ENCODE data around the gene JMJD6. TPM values are rescaled to one million over a fixed set of nuclear protein-coding genes. Genes with fewer than 3 reads are reported as not detected.
A peak's percentile ranks its signal among the peaks of the same experiment; 100 is the strongest.

The JMJD6 gene
- total RNA-seq, 1 donor from 2014 or later: 86.3 TPM

- DNase-seq: no peak
- intact Hi-C loops (cut with micrococcal nuclease): no loop called here
- Mint-ChIP-seq H3K27ac (no peak overlapping the region), H3K36me3 (ENCODE audit: low read depth) (no peaks in the 10 kb centered on the region), H3K4me3 (no peak overlapping the region), H3K9me3 (no peaks in the 10 kb centered on the region), H3K4me1 (peaks cover 5% of the 10 kb centered on the region), H3K27me3 (peaks cover 3% of the 10 kb centered on the region)
Measured at GRCh38 chr17:76690596-76691280, 35.7 kb downstream of the JMJD6 start.

DNA sequence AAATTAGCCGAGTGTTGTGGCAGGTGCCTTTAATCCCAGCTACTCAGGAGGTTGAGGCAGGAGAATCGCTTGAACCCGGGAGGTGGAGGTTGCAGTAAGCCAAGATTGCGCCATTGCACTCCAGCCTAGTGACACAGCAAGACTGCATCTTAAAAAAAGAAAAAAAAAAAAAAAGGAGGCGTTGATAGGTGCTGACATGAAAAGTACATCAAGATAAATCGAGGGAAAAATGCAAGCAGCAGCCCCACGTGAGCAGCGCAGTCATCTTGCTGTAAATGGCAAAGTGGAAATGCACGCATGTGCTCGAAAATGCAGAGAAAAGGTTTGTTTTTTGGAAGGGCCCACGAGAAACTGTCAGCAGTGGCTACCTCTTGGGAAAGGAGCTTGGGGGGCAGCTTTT, 36.5 kb downstream of the JMJD6 start:
- intact Hi-C loops (cut with micrococcal nuclease): no loop called here
- Mint-ChIP-seq H3K9me3 (no peaks in the 10 kb centered on the region), H3K27me3 (peaks cover 3% of the 10 kb centered on the region)

DNA sequence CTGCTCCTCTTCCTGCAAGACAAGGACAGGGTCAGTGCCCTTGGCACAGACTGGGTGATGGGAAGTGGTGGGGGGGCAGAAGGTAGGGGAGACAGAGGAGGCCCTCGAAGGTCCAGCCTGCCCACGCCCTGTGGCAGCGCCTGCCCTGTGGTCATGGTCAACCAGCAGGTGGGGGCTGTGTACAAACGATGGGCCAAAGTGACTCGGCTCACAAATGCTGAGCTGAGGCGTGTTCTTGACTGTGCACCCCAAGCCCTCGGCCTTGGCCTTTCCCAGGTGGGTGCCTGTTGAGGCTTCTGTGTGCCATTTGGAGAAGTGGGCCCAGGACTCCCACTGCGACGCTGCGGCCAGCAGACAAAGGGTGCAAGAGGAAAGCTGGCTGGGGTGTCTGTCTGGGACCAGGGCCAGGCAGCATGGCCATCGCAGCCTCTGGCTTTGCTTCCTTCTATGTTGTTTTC, 38.2 kb downstream of the JMJD6 start:
- Mint-ChIP-seq H3K36me3 (ENCODE audit: low read depth) (no peaks in the 10 kb centered on the region), H3K4me3 (no peak overlapping the region), H3K4me1 (peaks cover 2% of the 10 kb centered on the region), H3K9me3 (no peaks in the 10 kb centered on the region), H3K27ac (no peak overlapping the region), H3K27me3 (peaks cover 3% of the 10 kb centered on the region)
- intact Hi-C loops (cut with micrococcal nuclease): no loop called here
- DNase-seq: no peak

More for the DNA sequence above, 36.5 kb downstream of the JMJD6 start:
- Mint-ChIP-seq H3K4me3 (no peak overlapping the region), H3K27ac (no peak overlapping the region), H3K4me1 (peaks cover 2% of the 10 kb centered on the region), H3K36me3 (ENCODE audit: low read depth) (no peaks in the 10 kb centered on the region)
- no peak for DNase-seq

DNA sequence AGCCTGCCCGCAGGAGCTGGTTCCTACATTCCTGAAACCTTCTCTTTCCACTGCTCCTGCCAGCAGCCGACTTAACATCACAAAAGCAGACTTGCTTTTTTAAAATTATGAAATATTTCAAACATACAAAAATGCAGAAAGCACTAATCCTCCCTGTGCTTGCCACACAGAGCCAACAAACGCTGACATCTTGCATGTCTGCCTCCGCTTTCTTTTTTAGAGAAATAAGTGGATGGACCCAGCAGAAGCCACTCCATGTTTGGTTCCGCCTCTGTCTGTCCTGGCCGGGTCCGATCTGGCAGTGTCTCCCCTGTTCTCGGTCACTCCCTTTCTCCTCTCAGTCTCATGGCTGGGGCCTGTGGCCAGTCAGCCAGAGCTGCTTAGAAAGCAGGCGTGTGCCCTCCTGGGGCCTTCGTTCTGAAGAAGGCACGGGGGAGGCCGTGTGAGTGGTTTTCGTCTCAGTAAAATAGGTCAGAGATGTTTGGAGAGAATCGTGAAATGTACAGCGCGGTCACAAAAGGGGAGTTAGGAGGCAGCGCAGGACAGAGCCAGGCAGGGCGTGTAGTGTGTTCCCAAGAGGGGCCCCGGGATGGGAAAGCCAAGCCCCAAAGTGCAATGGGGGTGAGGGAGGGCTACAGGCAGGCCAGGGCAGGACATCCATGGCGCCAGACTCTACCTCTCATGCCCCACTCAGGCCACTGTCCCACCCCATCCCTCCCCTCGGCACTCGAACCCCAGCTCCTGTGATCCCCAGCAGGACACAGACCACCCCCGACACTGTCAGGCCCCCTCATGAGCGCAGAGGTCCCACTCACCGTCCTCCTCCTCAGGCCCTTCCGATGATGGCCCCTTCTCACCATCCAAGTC, 38.9 kb downstream of the JMJD6 start:
- no peak overlapping the region for H3K4me3 Mint-ChIP-seq
- intact Hi-C loops (cut with micrococcal nuclease): no loop called here
- no peak for DNase-seq

GRCh38 chr17:76686538-76687297, 39.7 kb downstream of the JMJD6 start:
- peaks cover 2% of the 10 kb centered on the region for H3K4me1 Mint-ChIP-seq
- no peaks in the 10 kb centered on the region for H3K36me3 Mint-ChIP-seq (ENCODE audit: low read depth)
- no peaks in the 10 kb centered on the region for H3K9me3 Mint-ChIP-seq
- intact Hi-C loops (cut with micrococcal nuclease): no loop called here
- DNase-seq: no peak
- no peak overlapping the region for H3K27ac Mint-ChIP-seq
- H3K27me3 Mint-ChIP-seq: peaks cover 3% of the 10 kb centered on the region
- H3K4me3 Mint-ChIP-seq: no peak overlapping the region

More for the DNA sequence above, 38.9 kb downstream of the JMJD6 start:
- peaks cover 3% of the 10 kb centered on the region for H3K27me3 Mint-ChIP-seq
- peaks cover 2% of the 10 kb centered on the region for H3K4me1 Mint-ChIP-seq
- no peak overlapping the region for H3K27ac Mint-ChIP-seq
- H3K9me3 Mint-ChIP-seq: no peaks in the 10 kb centered on the region
- no peaks in the 10 kb centered on the region for H3K36me3 Mint-ChIP-seq (ENCODE audit: low read depth)

GRCh38 chr17:76685846-76686245, 40.6 kb downstream of the JMJD6 start:
- Mint-ChIP-seq H3K27ac (no peak overlapping the region), H3K27me3 (peaks cover 6% of the 10 kb centered on the region), H3K4me3 (no peak overlapping the region), H3K4me1 (peaks cover 4% of the 10 kb centered on the region), H3K36me3 (ENCODE audit: low read depth) (no peaks in the 10 kb centered on the region), H3K9me3 (no peaks in the 10 kb centered on the region)
- DNase-seq: no peak
- intact Hi-C loops (cut with micrococcal nuclease): no loop called here

DNA sequence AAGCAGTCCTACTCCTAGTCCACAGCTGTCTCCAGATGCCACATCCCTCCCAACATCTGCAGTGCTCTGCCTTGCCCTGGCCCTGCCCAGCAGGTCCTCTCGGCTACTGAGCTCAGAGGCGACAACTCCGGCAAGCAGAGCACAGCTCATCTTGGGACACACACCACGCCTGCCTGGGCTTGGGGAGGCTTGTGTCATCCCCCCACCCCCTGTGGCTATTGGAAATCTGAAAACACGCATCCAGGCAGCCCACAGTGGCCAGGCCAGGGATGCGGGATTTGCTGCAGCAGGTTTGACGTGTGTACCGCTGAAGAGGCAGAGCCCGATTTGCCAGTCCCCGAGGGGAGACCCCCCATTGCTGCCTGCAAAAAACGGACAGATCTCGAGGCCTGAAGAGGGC, 41.0 kb downstream of the JMJD6 start:
- no peaks in the 10 kb centered on the region for H3K9me3 Mint-ChIP-seq
- intact Hi-C loops (cut with micrococcal nuclease): no loop called here
- H3K27me3 Mint-ChIP-seq: peaks cover 6% of the 10 kb centered on the region
- H3K27ac Mint-ChIP-seq: no peak overlapping the region
- H3K4me1 Mint-ChIP-seq: peaks cover 4% of the 10 kb centered on the region
- H3K36me3 Mint-ChIP-seq (ENCODE audit: low read depth): no peaks in the 10 kb centered on the region
- no peak for DNase-seq
- H3K4me3 Mint-ChIP-seq: no peak overlapping the region

DNA sequence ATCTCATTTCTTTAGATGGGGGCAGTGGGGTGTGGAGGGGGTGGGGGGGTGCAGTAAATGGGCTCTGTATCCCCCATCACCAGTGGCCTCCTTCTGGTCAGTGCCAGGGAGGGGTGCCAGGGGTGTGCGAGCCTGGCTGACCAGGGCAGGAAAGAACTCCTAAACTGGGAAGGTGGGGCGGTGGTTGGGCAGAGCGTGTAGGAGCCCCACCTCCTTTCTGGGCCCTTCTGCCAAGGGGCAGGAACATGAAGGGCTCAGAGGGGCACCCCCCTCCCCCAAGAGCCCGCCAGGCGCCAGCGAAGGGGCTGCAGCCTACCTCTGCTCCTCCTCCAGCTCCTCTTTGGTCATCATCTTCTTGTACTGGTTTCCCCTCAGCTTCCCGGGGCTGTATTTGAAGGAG, 41.6 kb downstream of the JMJD6 start:
- DNase-seq: no peak
- H3K4me3 Mint-ChIP-seq: no peak overlapping the region
- no peaks in the 10 kb centered on the region for H3K36me3 Mint-ChIP-seq (ENCODE audit: low read depth)
- H3K27me3 Mint-ChIP-seq: peaks cover 6% of the 10 kb centered on the region
- intact Hi-C loops (cut with micrococcal nuclease): no loop called here
- peaks cover 4% of the 10 kb centered on the region for H3K4me1 Mint-ChIP-seq
- H3K27ac Mint-ChIP-seq: no peak overlapping the region
- H3K9me3 Mint-ChIP-seq: no peaks in the 10 kb centered on the region

DNA sequence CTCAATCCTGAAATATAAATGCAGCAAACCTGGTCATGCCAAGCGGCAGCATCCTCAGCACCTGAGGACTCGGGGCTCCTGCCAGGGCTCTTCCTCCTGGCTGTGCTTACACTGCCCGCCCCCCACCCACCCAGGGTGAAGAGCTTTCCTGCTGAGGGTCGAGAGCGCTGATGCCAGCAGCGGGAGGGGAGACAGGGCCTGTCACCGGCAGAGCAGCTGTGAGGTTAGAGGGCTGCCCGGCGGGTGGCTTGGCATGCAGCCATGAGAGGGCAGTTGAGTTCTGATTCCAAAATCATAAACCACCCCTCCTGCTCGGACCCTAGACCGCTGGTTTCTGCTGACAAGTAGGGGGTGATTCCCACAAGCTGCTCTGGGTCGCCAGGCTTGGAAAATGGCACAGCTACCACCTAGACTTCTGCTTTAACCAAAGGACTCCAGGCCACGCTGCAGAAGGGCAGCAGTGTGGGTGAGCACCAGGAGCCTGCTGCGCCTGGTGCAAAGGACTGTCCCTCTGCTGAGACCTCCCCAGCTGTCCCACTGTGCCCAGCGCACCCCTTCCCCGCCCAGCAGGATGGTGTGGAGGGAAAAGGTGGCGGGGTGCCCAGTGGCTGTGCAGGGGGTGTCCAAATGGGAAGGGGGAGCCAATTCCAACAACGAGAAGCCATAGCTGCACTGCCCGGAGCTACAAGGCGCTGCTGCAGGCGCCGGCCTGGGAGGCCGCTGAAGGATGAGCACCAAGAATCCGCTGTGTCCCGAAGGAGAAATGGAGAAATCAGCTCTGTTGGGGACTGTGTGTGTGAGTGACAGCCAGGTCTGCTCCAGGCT, 42.3 kb downstream of the JMJD6 start:
- Mint-ChIP-seq H3K4me1 (peaks cover 7% of the 10 kb centered on the region), H3K4me3 (no peak overlapping the region), H3K36me3 (ENCODE audit: low read depth) (no peaks in the 10 kb centered on the region), H3K27me3 (peaks cover 6% of the 10 kb centered on the region), H3K27ac (no peak overlapping the region), H3K9me3 (no peaks in the 10 kb centered on the region)
- DNase-seq: no peak
- intact Hi-C loops (cut with micrococcal nuclease): no loop called here

DNA sequence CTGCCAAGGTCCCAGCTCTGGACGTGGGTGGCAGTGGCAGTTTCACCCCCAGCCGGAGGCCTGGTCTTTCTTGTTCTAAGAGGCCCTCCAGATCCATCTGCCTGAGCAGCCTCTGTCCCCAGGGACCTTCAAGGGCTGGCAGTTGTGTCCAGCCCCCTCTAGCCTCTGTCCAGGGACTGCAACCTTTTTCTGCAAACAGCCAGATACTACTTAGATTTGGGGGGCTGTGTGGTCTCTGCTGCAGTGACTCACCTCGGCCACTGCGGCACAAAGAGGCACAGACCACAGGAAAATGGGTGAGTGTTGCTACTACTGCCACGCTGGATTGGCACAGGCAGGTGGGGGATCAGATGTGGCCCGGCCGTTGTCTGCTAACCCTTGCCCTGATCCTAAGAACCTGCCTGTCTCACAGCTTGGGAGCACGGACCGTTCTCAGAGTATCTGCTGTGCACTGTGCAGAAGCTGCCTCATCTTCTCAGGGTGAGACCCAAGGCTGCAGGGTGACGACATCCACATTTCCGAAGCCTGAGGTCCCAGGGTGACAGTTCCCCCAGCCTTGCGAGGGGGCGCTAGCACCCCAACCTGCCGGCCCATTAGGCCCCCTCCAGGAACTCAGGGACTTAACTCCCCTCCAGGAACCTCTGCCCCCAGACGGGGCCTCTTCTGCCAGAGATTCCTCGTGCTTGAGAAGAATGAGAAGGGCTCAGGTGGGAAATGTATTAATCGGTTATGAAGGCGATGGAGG, 43.2 kb downstream of the JMJD6 start:
- intact Hi-C loops (cut with micrococcal nuclease): no loop called here
- H3K4me1 Mint-ChIP-seq: peaks cover 5% of the 10 kb centered on the region
- peaks cover 3% of the 10 kb centered on the region for H3K27me3 Mint-ChIP-seq
- DNase-seq: no peak
- H3K9me3 Mint-ChIP-seq: no peaks in the 10 kb centered on the region
- no peaks in the 10 kb centered on the region for H3K36me3 Mint-ChIP-seq (ENCODE audit: low read depth)
- no peak overlapping the region for H3K27ac Mint-ChIP-seq
- no peak overlapping the region for H3K4me3 Mint-ChIP-seq

DNA sequence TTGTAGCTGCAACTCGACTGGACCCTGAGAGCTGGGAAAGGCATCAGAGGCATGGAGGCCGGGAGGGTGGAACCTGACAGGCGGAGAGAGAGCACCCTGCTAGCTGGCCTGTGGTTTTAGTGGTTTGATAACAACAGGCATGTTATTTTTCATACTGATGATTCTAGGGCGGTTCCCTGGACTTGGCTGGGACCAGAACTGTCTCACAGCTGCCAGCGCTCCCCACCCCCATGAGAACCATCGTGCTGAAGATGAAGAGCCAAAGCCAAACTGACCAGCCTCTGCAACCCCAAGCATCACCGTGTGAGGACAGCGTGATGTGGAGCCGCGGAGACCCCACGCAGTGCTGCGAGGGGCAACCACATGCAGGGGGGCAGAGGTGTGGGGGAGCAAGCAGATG, 44.1 kb downstream of the JMJD6 start:
- intact Hi-C loops (cut with micrococcal nuclease): no loop called here
- Mint-ChIP-seq H3K4me1 (peaks cover 5% of the 10 kb centered on the region), H3K27me3 (peaks cover 3% of the 10 kb centered on the region), H3K36me3 (ENCODE audit: low read depth) (no peaks in the 10 kb centered on the region), H3K27ac (no peak overlapping the region), H3K9me3 (no peaks in the 10 kb centered on the region), H3K4me3 (no peak overlapping the region)
- no peak for DNase-seq

- H3K4me1 Mint-ChIP-seq: peaks cover 5% of the 10 kb centered on the region
- no peaks in the 10 kb centered on the region for H3K9me3 Mint-ChIP-seq
- H3K27ac Mint-ChIP-seq: no peak overlapping the region
- H3K36me3 Mint-ChIP-seq (ENCODE audit: low read depth): no peaks in the 10 kb centered on the region
- peak; percentile 91 for DNase-seq
- no peak overlapping the region for H3K4me3 Mint-ChIP-seq
- intact Hi-C loops (cut with micrococcal nuclease): no loop called here
- peaks cover 3% of the 10 kb centered on the region for H3K27me3 Mint-ChIP-seq
Measured at GRCh38 chr17:76681222-76682137, 44.9 kb downstream of the JMJD6 start.
